ENCODE measurements around the gene TRAPPC2B.
"Not testable (repeated sequence)": the region's sequence is repeated elsewhere in the genome, so short reads cannot be mapped to it uniquely, and the experiment has no call there.

The TRAPPC2B gene

GRCh38 chr19:57362419-57362818, 932 bp upstream of the TRAPPC2B start:
- peak overlapping the region; percentile 70 to 92 (median 82) for H3K4me3 ChIP-seq (ENCODE audit: low read depth in 1 of 5, low read length in 5 of 5)
- H3K9ac ChIP-seq (ENCODE audit: low read length in 5 of 5), result peak overlapping the region in 4 of 5 donors; percentile 13 to 80 (median 41)
- H3K27me3 ChIP-seq (ENCODE audit: control insufficient read depth in 5 of 5, insufficient read depth in 4 of 5, low read length in 5 of 5), result peaks cover 0 to 2% (median 0%) of the 10 kb centered on the region in 5 donors
- peaks cover 3 to 21% (median 10%) of the 10 kb centered on the region in 5 donors for H3K9me3 ChIP-seq (ENCODE audit: control insufficient read depth in 5 of 5, low read length in 5 of 5)
- peaks cover 7 to 18% (median 11%) of the 10 kb centered on the region in 5 donors for H3K36me3 ChIP-seq (ENCODE audit: control insufficient read depth in 5 of 5, insufficient read depth in 5 of 5, low read length in 5 of 5)
- peaks cover 4 to 17% (median 16%) of the 10 kb centered on the region in 5 donors for H3K4me1 ChIP-seq (ENCODE audit: control insufficient read depth in 5 of 5, insufficient read depth in 5 of 5, low read length in 5 of 5)
- peak overlapping the region; percentile 57 for H3K27ac ChIP-seq (ENCODE audit: low read depth, low read length)

GRCh38 chr19:57363688-57364181, 384 bp downstream of the TRAPPC2B start:
- Histone ChIP-seq H3K4me3 (ENCODE audit: low read depth in 1 of 5, low read length in 5 of 5) (peak overlapping the region; percentile 77 to 95 (median 87)), H3K27me3 (ENCODE audit: control insufficient read depth in 5 of 5, insufficient read depth in 4 of 5, low read length in 5 of 5) (no peaks in the 10 kb centered on the region), H3K4me1 (ENCODE audit: control insufficient read depth in 5 of 5, insufficient read depth in 5 of 5, low read length in 5 of 5) (peaks cover 0 to 17% (median 16%) of the 10 kb centered on the region in 5 donors), H3K36me3 (ENCODE audit: control insufficient read depth in 5 of 5, insufficient read depth in 5 of 5, low read length in 5 of 5) (peaks cover 1 to 7% (median 5%) of the 10 kb centered on the region in 5 donors), H3K9me3 (ENCODE audit: control insufficient read depth in 5 of 5, low read length in 5 of 5) (peaks cover 0 to 10% (median 2%) of the 10 kb centered on the region in 5 donors), H3K27ac (ENCODE audit: low read depth, low read length) (peak overlapping the region; percentile 57), H3K9ac (ENCODE audit: low read length in 5 of 5) (peak overlapping the region; percentile 48 to 86 (median 82))

GRCh38 chr19:57366776-57367175, 3.4 kb downstream of the TRAPPC2B start:
- H3K9ac ChIP-seq (ENCODE audit: low read length in 5 of 5), result no peak overlapping the region
- no peaks in the 10 kb centered on the region for H3K9me3 ChIP-seq (ENCODE audit: control insufficient read depth in 5 of 5, low read length in 5 of 5)
- no peaks in the 10 kb centered on the region for H3K27me3 ChIP-seq (ENCODE audit: control insufficient read depth in 5 of 5, insufficient read depth in 4 of 5, low read length in 5 of 5)
- no peak overlapping the region for H3K27ac ChIP-seq (ENCODE audit: low read depth, low read length)
- H3K4me3 ChIP-seq (ENCODE audit: low read depth in 1 of 5, low read length in 5 of 5), result no peak overlapping the region
- peaks cover 2 to 9% (median 5%) of the 10 kb centered on the region in 5 donors for H3K36me3 ChIP-seq (ENCODE audit: control insufficient read depth in 5 of 5, insufficient read depth in 5 of 5, low read length in 5 of 5)
- H3K4me1 ChIP-seq (ENCODE audit: control insufficient read depth in 5 of 5, insufficient read depth in 5 of 5, low read length in 5 of 5), result peaks cover 0 to 16% (median 14%) of the 10 kb centered on the region in 5 donors

GRCh38 chr19:57374179-57374578, 10.8 kb downstream of the TRAPPC2B start:
- peaks cover 0 to 9% (median 0%) of the 10 kb centered on the region in 5 donors for H3K4me1 ChIP-seq (ENCODE audit: control insufficient read depth in 5 of 5, insufficient read depth in 5 of 5, low read length in 5 of 5)
- peaks cover 0 to 7% (median 0%) of the 10 kb centered on the region in 5 donors for H3K27me3 ChIP-seq (ENCODE audit: control insufficient read depth in 5 of 5, insufficient read depth in 4 of 5, low read length in 5 of 5)
- no peak overlapping the region for H3K9ac ChIP-seq (ENCODE audit: low read length in 5 of 5)
- H3K9me3 ChIP-seq (ENCODE audit: control insufficient read depth in 5 of 5, low read length in 5 of 5), result peaks cover 18 to 28% (median 26%) of the 10 kb centered on the region in 5 donors
- peaks cover 24 to 62% (median 47%) of the 10 kb centered on the region in 5 donors for H3K36me3 ChIP-seq (ENCODE audit: control insufficient read depth in 5 of 5, insufficient read depth in 5 of 5, low read length in 5 of 5)
- no peak overlapping the region for H3K27ac ChIP-seq (ENCODE audit: low read depth, low read length)
- peak overlapping the region in 1 of 5 donors; percentile 11 for H3K4me3 ChIP-seq (ENCODE audit: low read depth in 1 of 5, low read length in 5 of 5)

GRCh38 chr19:57374647-57375046, 11.3 kb downstream of the TRAPPC2B start:
- H3K4me3 ChIP-seq (ENCODE audit: low read depth in 1 of 5, low read length in 5 of 5); H3K27ac ChIP-seq (ENCODE audit: low read depth, low read length); H3K4me1 ChIP-seq (ENCODE audit: control insufficient read depth in 5 of 5, insufficient read depth in 5 of 5, low read length in 5 of 5); H3K9ac ChIP-seq (ENCODE audit: low read length in 5 of 5); H3K27me3 ChIP-seq (ENCODE audit: control insufficient read depth in 5 of 5, insufficient read depth in 4 of 5, low read length in 5 of 5): not testable (repeated sequence)
- peaks cover 24 to 62% (median 47%) of the 10 kb centered on the region in 5 donors for H3K36me3 ChIP-seq (ENCODE audit: control insufficient read depth in 5 of 5, insufficient read depth in 5 of 5, low read length in 5 of 5)
- H3K9me3 ChIP-seq (ENCODE audit: control insufficient read depth in 5 of 5, low read length in 5 of 5), result peaks cover 18 to 33% (median 31%) of the 10 kb centered on the region in 5 donors

DNA sequence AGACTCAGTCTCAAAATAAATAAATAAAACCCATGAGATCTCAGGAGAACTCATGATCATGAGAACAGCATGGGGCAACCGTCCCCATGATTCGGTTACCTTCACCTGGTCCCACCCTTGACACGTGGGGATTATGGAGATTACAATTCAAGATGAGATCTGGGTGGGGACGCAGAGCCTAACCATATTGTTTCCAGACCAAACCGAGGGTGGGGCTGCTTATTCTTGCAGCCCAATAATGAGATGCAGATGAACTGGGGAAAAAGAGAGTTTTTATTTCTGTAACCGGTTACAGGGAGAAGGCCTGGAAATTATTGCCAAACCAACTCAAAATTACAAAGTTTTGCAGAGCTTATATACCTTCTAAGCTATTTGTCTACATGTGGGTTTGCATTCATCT, 12.8 kb downstream of the TRAPPC2B start:
- Histone ChIP-seq H3K27ac (ENCODE audit: low read depth, low read length) (no peak overlapping the region), H3K4me1 (ENCODE audit: control insufficient read depth in 5 of 5, insufficient read depth in 5 of 5, low read length in 5 of 5) (peaks cover 0 to 9% (median 0%) of the 10 kb centered on the region in 5 donors), H3K4me3 (ENCODE audit: low read depth in 1 of 5, low read length in 5 of 5) (peak overlapping the region in 1 of 5 donors; percentile 13), H3K9me3 (ENCODE audit: control insufficient read depth in 5 of 5, low read length in 5 of 5) (peaks cover 18 to 42% (median 32%) of the 10 kb centered on the region in 5 donors), H3K27me3 (ENCODE audit: control insufficient read depth in 5 of 5, insufficient read depth in 4 of 5, low read length in 5 of 5) (peaks cover 0 to 7% (median 0%) of the 10 kb centered on the region in 5 donors), H3K36me3 (ENCODE audit: control insufficient read depth in 5 of 5, insufficient read depth in 5 of 5, low read length in 5 of 5) (peaks cover 24 to 58% (median 46%) of the 10 kb centered on the region in 5 donors), H3K9ac (ENCODE audit: low read length in 5 of 5) (no peak overlapping the region)

DNA sequence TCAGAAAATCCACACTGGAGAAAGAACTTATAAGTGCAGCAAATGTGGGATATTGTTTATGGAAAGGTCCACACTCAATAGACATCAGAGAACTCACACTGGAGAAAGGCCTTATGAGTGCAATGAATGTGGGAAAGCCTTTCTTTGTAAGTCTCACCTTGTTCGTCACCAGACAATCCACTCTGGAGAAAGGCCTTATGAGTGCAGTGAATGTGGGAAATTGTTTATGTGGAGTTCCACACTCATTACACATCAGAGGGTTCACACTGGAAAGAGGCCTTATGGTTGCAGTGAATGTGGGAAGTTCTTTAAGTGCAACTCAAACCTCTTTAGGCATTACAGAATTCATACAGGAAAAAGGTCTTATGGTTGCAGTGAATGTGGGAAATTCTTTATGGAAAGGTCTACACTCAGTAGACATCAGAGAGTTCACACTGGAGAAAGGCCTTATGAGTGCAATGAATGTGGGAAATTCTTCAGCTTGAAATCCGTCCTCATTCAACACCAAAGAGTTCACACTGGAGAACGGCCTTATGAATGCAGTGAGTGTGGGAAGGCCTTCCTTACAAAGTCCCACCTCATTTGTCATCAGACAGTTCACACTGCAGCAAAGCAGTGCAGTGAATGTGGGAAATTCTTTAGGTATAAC, 14.3 kb downstream of the TRAPPC2B start:
- Histone ChIP-seq H3K4me1 (ENCODE audit: control insufficient read depth in 5 of 5, insufficient read depth in 5 of 5, low read length in 5 of 5) (peaks cover 0 to 9% (median 0%) of the 10 kb centered on the region in 5 donors), H3K27me3 (ENCODE audit: control insufficient read depth in 5 of 5, insufficient read depth in 4 of 5, low read length in 5 of 5) (peaks cover 0 to 7% (median 0%) of the 10 kb centered on the region in 5 donors), H3K9ac (ENCODE audit: low read length in 5 of 5) (peak overlapping the region in 1 of 5 donors; percentile 75), H3K36me3 (ENCODE audit: control insufficient read depth in 5 of 5, insufficient read depth in 5 of 5, low read length in 5 of 5) (peaks cover 16 to 45% (median 33%) of the 10 kb centered on the region in 5 donors), H3K27ac (ENCODE audit: low read depth, low read length) (no peak overlapping the region), H3K4me3 (ENCODE audit: low read depth in 1 of 5, low read length in 5 of 5) (peak overlapping the region; percentile 2 to 43 (median 6)), H3K9me3 (ENCODE audit: control insufficient read depth in 5 of 5, low read length in 5 of 5) (peaks cover 18 to 42% (median 32%) of the 10 kb centered on the region in 5 donors)

DNA sequence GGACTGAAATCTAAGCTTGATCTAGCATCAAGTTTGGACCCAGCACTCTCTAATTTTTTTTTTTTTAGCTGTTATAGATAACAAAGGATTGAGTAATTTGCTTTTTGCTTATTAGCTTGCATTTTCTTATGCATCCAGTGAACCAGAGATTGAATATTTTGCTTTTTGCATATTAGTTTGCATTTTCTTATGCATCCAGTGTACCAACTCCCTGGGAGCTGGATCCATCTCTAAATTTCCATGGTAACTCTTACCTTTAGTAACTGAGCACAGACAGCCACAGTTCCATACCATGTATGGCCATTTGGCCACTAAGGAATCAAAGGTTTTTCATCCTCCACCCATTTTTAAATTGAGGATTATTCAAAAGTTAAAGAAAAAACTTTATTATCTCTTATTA, 17.6 kb downstream of the TRAPPC2B start:
- Histone ChIP-seq H3K27ac (ENCODE audit: low read depth, low read length) (no peak overlapping the region), H3K27me3 (ENCODE audit: control insufficient read depth in 5 of 5, insufficient read depth in 4 of 5, low read length in 5 of 5) (peaks cover 0 to 7% (median 0%) of the 10 kb centered on the region in 5 donors), H3K4me3 (ENCODE audit: low read depth in 1 of 5, low read length in 5 of 5) (no peak overlapping the region), H3K9me3 (ENCODE audit: control insufficient read depth in 5 of 5, low read length in 5 of 5) (peaks cover 18 to 41% (median 32%) of the 10 kb centered on the region in 5 donors), H3K4me1 (ENCODE audit: control insufficient read depth in 5 of 5, insufficient read depth in 5 of 5, low read length in 5 of 5) (peaks cover 0 to 9% (median 0%) of the 10 kb centered on the region in 5 donors), H3K9ac (ENCODE audit: low read length in 5 of 5) (no peak overlapping the region), H3K36me3 (ENCODE audit: control insufficient read depth in 5 of 5, insufficient read depth in 5 of 5, low read length in 5 of 5) (peaks cover 15 to 22% (median 19%) of the 10 kb centered on the region in 5 donors)

DNA sequence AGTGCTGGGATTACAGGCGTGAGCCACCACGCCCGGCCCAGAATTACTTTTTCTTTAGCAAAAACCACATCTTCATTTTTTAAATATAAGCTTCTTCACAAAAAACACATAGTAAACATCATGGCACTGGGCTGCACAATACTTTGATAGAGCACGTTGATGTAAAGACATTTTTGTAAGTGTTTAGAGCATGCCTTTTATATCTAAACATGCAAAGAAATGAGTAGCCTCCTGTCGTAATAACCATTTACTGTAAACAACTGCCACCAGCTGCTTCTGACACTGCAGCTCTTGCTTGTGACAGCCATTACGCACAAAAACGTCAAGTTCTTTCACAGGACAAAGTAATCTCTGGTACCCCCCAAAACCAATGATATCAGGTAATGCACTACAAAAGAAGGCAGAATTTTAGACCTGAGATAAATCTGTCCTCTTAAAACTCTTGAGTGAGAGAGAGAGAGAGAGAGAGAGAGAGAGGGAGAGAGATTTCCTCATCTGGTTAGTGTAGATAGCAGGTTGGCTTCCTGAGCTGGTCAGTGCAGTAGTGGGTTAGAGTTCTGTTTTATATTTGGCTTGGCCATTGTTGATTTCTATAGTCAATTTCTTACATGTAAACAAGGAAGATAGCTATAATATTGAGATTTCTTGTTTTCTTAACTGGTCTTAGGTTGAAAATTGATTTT, 19.6 kb downstream of the TRAPPC2B start:
- H3K9me3 ChIP-seq (ENCODE audit: control insufficient read depth in 5 of 5, low read length in 5 of 5), result peaks cover 5 to 25% (median 18%) of the 10 kb centered on the region in 5 donors
- no peak overlapping the region for H3K27ac ChIP-seq (ENCODE audit: low read depth, low read length)
- peaks cover 0 to under 1% (median 0%) of the 10 kb centered on the region in 5 donors for H3K27me3 ChIP-seq (ENCODE audit: control insufficient read depth in 5 of 5, insufficient read depth in 4 of 5, low read length in 5 of 5)
- H3K4me1 ChIP-seq (ENCODE audit: control insufficient read depth in 5 of 5, insufficient read depth in 5 of 5, low read length in 5 of 5), result peaks cover 0 to 2% (median 0%) of the 10 kb centered on the region in 5 donors
- no peak overlapping the region for H3K4me3 ChIP-seq (ENCODE audit: low read depth in 1 of 5, low read length in 5 of 5)
- peaks cover 5 to 8% (median 6%) of the 10 kb centered on the region in 5 donors for H3K36me3 ChIP-seq (ENCODE audit: control insufficient read depth in 5 of 5, insufficient read depth in 5 of 5, low read length in 5 of 5)
- H3K9ac ChIP-seq (ENCODE audit: low read length in 5 of 5), result no peak overlapping the region

All from subcutaneous abdominal adipose tissue (tissue), 5 donors.